NCI-H1694 treated with DMSO at 0.1 percent for 48 hours (cell line): ENCODE results near the gene TECPR2.
"Not testable (repeated sequence)": the region's sequence is repeated elsewhere in the genome, so short reads cannot be mapped to it uniquely, and the experiment has no call there.

Experiments
- DNase-seq: peaks from one replicate; lab custom pipeline; 2025; lab: John Stamatoyannopoulos, UW

TECPR2 gene

GRCh38 chr14:102333795-102334705 is 28.7 kb upstream of the TECPR2 start:
- DNase-seq = no peak

- DNase-seq = no peak
Measured at GRCh38 chr14:102335163-102335562, 27.6 kb upstream of the TECPR2 start.

- DNase-seq = no peak
Measured at GRCh38 chr14:102338724-102339123, 24.0 kb upstream of the TECPR2 start.

GRCh38 chr14:102341566-102341965 is 21.2 kb upstream of the TECPR2 start:
- no peak for DNase-seq

GRCh38 chr14:102342238-102342637 is 20.5 kb upstream of the TECPR2 start:
- no peak for DNase-seq

- DNase-seq = no peak
Measured at GRCh38 chr14:102344084-102344483, 18.7 kb upstream of the TECPR2 start.

GRCh38 chr14:102344485-102344884 is 18.3 kb upstream of the TECPR2 start:
- DNase-seq = no peak

GRCh38 chr14:102345232-102345631 is 17.5 kb upstream of the TECPR2 start:
- DNase-seq = no peak

GRCh38 chr14:102346645-102347044 is 16.1 kb upstream of the TECPR2 start:
- DNase-seq = no peak

- no peak for DNase-seq
Measured at GRCh38 chr14:102348376-102348775, 14.4 kb upstream of the TECPR2 start.

- no peak for DNase-seq
Measured at GRCh38 chr14:102351023-102351422, 11.7 kb upstream of the TECPR2 start.

- not testable (repeated sequence) for DNase-seq
Measured at GRCh38 chr14:102351593-102351992, 11.1 kb upstream of the TECPR2 start.

GRCh38 chr14:102352213-102352612 is 10.5 kb upstream of the TECPR2 start:
- no peak for DNase-seq

- DNase-seq = no peak
Measured at GRCh38 chr14:102353126-102353619, 9.6 kb upstream of the TECPR2 start.

GRCh38 chr14:102356280-102356679 is 6.5 kb upstream of the TECPR2 start:
- no peak for DNase-seq

GRCh38 chr14:102359341-102359740 is 3.4 kb upstream of the TECPR2 start:
- DNase-seq = no peak

- no peak for DNase-seq
Measured at GRCh38 chr14:102360388-102360787, 2.4 kb upstream of the TECPR2 start.

- no peak for DNase-seq
Measured at GRCh38 chr14:102362084-102362483, 657 bp upstream of the TECPR2 start.

- no peak for DNase-seq
Measured at GRCh38 chr14:102363182-102363943, 622 bp downstream of the TECPR2 start.

- no peak for DNase-seq
Measured at GRCh38 chr14:102370305-102370809, 7.6 kb downstream of the TECPR2 start.

GRCh38 chr14:102371361-102371760 is 8.6 kb downstream of the TECPR2 start:
- DNase-seq = no peak

GRCh38 chr14:102373110-102373509 is 10.4 kb downstream of the TECPR2 start:
- DNase-seq = no peak

- no peak for DNase-seq
Measured at GRCh38 chr14:102374264-102374663, 11.5 kb downstream of the TECPR2 start.
